ENCODE results near the gene CPNE9.

DNA sequence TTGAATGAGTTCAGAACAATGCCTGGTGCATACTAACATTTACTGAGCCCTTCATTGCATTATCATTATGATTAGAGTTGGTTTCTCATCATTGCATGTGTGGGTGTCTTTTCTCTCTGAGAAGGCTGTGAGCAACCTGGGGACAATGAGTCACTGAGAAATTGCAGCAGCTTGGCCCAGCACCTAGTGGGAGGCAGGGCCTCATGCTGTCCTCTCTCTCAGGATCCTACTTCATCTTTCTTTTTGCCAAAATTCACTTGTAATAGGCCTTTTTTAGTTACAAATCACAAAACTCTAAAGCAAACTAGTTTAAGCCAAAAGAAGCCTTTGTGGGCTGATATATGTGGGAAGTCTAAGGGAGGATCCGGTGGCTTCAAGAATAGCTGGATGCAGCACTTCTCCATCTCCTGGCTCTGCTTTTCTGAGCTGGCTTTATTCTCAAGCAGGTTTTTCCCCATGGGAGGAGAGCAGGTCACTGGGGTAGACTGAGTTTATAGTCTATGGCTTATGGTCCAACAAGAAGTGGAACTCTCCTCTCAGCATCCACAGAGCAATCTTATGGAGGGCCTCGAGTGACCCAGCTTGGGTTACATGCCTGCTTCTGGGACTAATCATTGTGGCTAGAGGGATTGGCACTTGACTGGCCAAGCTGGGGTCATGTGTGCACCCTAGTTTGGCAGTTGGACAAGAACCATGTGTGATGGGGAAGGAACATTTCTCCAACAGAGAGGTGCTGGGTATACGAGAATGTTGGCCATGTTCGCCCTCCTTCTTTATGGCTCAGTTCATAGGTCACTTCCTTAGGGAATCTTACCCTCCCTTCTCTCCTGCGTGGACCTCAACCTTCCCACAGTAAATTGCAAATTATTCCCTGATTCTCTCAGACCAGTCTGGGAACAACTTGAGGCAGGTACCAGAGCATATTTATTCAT, 74.8 kb downstream of the CPNE9 start:
- TF ChIP-seq, protein P1, sequence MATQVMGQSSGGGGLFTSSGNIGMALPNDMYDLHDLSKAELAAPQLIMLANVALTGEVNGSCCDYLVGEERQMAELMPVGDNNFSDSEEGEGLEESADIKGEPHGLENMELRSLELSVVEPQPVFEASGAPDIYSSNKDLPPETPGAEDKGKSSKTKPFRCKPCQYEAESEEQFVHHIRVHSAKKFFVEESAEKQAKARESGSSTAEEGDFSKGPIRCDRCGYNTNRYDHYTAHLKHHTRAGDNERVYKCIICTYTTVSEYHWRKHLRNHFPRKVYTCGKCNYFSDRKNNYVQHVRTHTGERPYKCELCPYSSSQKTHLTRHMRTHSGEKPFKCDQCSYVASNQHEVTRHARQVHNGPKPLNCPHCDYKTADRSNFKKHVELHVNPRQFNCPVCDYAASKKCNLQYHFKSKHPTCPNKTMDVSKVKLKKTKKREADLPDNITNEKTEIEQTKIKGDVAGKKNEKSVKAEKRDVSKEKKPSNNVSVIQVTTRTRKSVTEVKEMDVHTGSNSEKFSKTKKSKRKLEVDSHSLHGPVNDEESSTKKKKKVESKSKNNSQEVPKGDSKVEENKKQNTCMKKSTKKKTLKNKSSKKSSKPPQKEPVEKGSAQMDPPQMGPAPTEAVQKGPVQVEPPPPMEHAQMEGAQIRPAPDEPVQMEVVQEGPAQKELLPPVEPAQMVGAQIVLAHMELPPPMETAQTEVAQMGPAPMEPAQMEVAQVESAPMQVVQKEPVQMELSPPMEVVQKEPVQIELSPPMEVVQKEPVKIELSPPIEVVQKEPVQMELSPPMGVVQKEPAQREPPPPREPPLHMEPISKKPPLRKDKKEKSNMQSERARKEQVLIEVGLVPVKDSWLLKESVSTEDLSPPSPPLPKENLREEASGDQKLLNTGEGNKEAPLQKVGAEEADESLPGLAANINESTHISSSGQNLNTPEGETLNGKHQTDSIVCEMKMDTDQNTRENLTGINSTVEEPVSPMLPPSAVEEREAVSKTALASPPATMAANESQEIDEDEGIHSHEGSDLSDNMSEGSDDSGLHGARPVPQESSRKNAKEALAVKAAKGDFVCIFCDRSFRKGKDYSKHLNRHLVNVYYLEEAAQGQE (IDR thresholded peaks at IDR 0.05; ENCODE audit: low read depth, low read length): no peak
- TF ChIP-seq, protein P2, sequence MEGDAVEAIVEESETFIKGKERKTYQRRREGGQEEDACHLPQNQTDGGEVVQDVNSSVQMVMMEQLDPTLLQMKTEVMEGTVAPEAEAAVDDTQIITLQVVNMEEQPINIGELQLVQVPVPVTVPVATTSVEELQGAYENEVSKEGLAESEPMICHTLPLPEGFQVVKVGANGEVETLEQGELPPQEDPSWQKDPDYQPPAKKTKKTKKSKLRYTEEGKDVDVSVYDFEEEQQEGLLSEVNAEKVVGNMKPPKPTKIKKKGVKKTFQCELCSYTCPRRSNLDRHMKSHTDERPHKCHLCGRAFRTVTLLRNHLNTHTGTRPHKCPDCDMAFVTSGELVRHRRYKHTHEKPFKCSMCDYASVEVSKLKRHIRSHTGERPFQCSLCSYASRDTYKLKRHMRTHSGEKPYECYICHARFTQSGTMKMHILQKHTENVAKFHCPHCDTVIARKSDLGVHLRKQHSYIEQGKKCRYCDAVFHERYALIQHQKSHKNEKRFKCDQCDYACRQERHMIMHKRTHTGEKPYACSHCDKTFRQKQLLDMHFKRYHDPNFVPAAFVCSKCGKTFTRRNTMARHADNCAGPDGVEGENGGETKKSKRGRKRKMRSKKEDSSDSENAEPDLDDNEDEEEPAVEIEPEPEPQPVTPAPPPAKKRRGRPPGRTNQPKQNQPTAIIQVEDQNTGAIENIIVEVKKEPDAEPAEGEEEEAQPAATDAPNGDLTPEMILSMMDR (IDR thresholded peaks at IDR 0.05): no peak
- TF ChIP-seq, protein P3, sequence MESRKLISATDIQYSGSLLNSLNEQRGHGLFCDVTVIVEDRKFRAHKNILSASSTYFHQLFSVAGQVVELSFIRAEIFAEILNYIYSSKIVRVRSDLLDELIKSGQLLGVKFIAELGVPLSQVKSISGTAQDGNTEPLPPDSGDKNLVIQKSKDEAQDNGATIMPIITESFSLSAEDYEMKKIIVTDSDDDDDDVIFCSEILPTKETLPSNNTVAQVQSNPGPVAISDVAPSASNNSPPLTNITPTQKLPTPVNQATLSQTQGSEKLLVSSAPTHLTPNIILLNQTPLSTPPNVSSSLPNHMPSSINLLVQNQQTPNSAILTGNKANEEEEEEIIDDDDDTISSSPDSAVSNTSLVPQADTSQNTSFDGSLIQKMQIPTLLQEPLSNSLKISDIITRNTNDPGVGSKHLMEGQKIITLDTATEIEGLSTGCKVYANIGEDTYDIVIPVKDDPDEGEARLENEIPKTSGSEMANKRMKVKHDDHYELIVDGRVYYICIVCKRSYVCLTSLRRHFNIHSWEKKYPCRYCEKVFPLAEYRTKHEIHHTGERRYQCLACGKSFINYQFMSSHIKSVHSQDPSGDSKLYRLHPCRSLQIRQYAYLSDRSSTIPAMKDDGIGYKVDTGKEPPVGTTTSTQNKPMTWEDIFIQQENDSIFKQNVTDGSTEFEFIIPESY (IDR thresholded peaks at IDR 0.05; ENCODE audit: borderline replicate concordance, low read depth): no peak
- no peak for TF ChIP-seq MAX (IDR thresholded peaks at IDR 0.05; ENCODE audit: low read depth)
- TF ChIP-seq SIN3A (IDR thresholded peaks at IDR 0.05; ENCODE audit: borderline replicate concordance, low read depth, low read length): no peak
- no peak for TF ChIP-seq POLR2AphosphoS5 (IDR thresholded peaks at IDR 0.05; ENCODE audit: low read depth, low read length)
- no peak for TF ChIP-seq RAD21 (IDR thresholded peaks at IDR 0.05; ENCODE audit: low read length)
- TF ChIP-seq PBX3 (IDR thresholded peaks at IDR 0.05): no peak
- no peak for TF ChIP-seq CHD2 (IDR thresholded peaks at IDR 0.05; ENCODE audit: low read length, partially characterized antibody)
- TF ChIP-seq TEAD4 (IDR thresholded peaks at IDR 0.05; ENCODE audit: borderline replicate concordance, insufficient read depth): no peak
- no peak for TF ChIP-seq MXI1 (IDR thresholded peaks at IDR 0.05; ENCODE audit: low read depth, low read length)
- no peak for TF ChIP-seq NRF1 (IDR thresholded peaks at IDR 0.05; ENCODE audit: low read depth, low read length)
- TF ChIP-seq FOSL2 (IDR thresholded peaks at IDR 0.05; ENCODE audit: borderline replicate concordance, low read depth): no peak
